Neural progenitor cell (in vitro differentiated cells): Measurements from ENCODE around the gene ZMIZ1. TPM values are rescaled to one million over a fixed set of nuclear protein-coding genes. Genes with fewer than 3 reads are reported as not detected.
A peak's percentile ranks its signal among the peaks of the same experiment; 100 is the strongest.

Experiments
- DNase-seq: peaks from one replicate; pipeline ENCODE4 v3.0.0-alpha.2; 2016; ENCODE audit warnings: low spot score
- H2AFZ ChIP-seq: fragments of 200-600 bp; sonication (generic); replicated peaks from 2 replicates; pipeline ENCODE4 v1.6.1; 2016; ENCODE audit warnings: antibody characterized with exemption
- H3F3A ChIP-seq: fragments of 200-600 bp; sonication (generic); 2 replicates; pipeline ENCODE4 v1.6.1; 2016; ENCODE audit warnings: antibody characterized with exemption, low read depth
- H3K27ac ChIP-seq: fragments of 200-600 bp; sonication (generic); 2 replicates; pipeline ENCODE4 v1.5.1; 2016; ENCODE audit warnings: mild to moderate bottlenecking
- H3K27me3 ChIP-seq: fragments of 200-600 bp; sonication (generic); 2 replicates; pipeline ENCODE4 v1.6.1; 2016; ENCODE audit warnings: mild to moderate bottlenecking, moderate library complexity
- H3K36me3 ChIP-seq: fragments of 200-600 bp; sonication (generic); 2 replicates; pipeline ENCODE4 v1.5.1; 2016
- H3K4me1 ChIP-seq: fragments of 200-600 bp; sonication (generic); 2 replicates; pipeline ENCODE4 v1.6.1; 2016; ENCODE audit warnings: mixed run types
- H3K4me2 ChIP-seq: fragments of 200-600 bp; sonication (generic); 2 replicates; pipeline ENCODE4 v1.6.1; 2016
- H3K4me3 ChIP-seq: fragments of 200-600 bp; sonication (generic); 2 replicates; pipeline ENCODE4 v1.5.1; 2016
- H3K79me2 ChIP-seq: fragments of 200-600 bp; sonication (generic); 2 replicates; pipeline ENCODE4 v1.6.1; 2016; ENCODE audit warnings: low read depth
- H3K9ac ChIP-seq: fragments of 200-600 bp; sonication (generic); 2 replicates; pipeline ENCODE4 v1.6.1; 2016
- H3K9me3 ChIP-seq: fragments of 200-600 bp; sonication (generic); 2 replicates; pipeline ENCODE4 v1.5.1; 2016; ENCODE audit warnings: low read depth
- H4K20me1 ChIP-seq: fragments of 200-600 bp; sonication (generic); 2 replicates; pipeline ENCODE4 v1.6.1; 2016; ENCODE audit warnings: low read depth
- H3K27ac Mint-ChIP-seq: 3 replicates; pipeline ENCODE4 v1.8.0; 2021; ENCODE audit warnings: mixed read lengths
- H3K27me3 Mint-ChIP-seq: 2 replicates; pipeline ENCODE4 v1.8.0; 2022; ENCODE audit warnings: low read depth, mild to moderate bottlenecking, inconsistent platforms, moderate library complexity, mixed read lengths; ENCODE audit not compliant: insufficient read depth
- H3K36me3 Mint-ChIP-seq: 3 replicates; pipeline ENCODE4 v1.8.0; 2021; ENCODE audit warnings: mixed read lengths
- H3K4me1 Mint-ChIP-seq: 3 replicates; pipeline ENCODE4 v1.8.0; 2021; ENCODE audit warnings: mixed read lengths
- H3K4me3 Mint-ChIP-seq: 3 replicates; pipeline ENCODE4 v1.8.0; 2021; ENCODE audit warnings: mild to moderate bottlenecking, moderate library complexity, mixed read lengths
- H3K9me3 Mint-ChIP-seq: 3 replicates; pipeline ENCODE4 v1.8.0; 2020; ENCODE audit warnings: mixed read lengths
- CTCF ChIP-seq: fragments of 200-600 bp; sonication (generic); IDR thresholded peaks from 2 replicates; pipeline ENCODE4 v1.5.1; 2017; ENCODE audit warnings: antibody characterized with exemption, mild to moderate bottlenecking
- EZH2 ChIP-seq: fragments of 200-600 bp; sonication (generic); IDR thresholded peaks from 2 replicates; pipeline ENCODE4 v1.6.1; 2017; ENCODE audit warnings: antibody characterized with exemption, mild to moderate bottlenecking, moderate library complexity
- EZH2phosphoT487 ChIP-seq: fragments of 200-600 bp; sonication (generic); IDR thresholded peaks from 2 replicates; pipeline ENCODE4 v1.6.1; 2017; ENCODE audit warnings: antibody characterized with exemption
- total RNA-seq: library from RNA; depleted of rRNA; stranded (reverse); fragments of >200 nt; gene quantifications from 2 replicates; pipeline ENCODE4 v1.2.3, GENCODE V29; 2015; ENCODE audit warnings: low replicate concordance

ZMIZ1 gene
- total RNA-seq, 1 donor from 2014 or later: 5.8 TPM

- Histone ChIP-seq H3K36me3 (no peaks in the 10 kb centered on the region), H3K79me2 (no peaks in the 10 kb centered on the region), H3F3A (peaks cover 13% of the 10 kb centered on the region), H3K9me3 (no peaks in the 10 kb centered on the region), H2AFZ (no peak overlapping the region), H3K27me3 (peaks cover 7% of the 10 kb centered on the region), H3K9ac (no peak overlapping the region), H4K20me1 (peaks cover 10% of the 10 kb centered on the region), H3K4me3 (no peak overlapping the region), H3K4me1 (peaks cover 25% of the 10 kb centered on the region), H3K4me2 (peak overlapping the region; percentile 58), H3K27ac (no peak overlapping the region)
- TF ChIP-seq CTCF (no peak), EZH2 (no peak)
- no peaks in the 10 kb centered on the region for H3K9me3 Mint-ChIP-seq
- H3K4me1 Mint-ChIP-seq: peaks cover 57% of the 10 kb centered on the region
- peak overlapping the region; percentile 91 for H3K27ac Mint-ChIP-seq
- H3K36me3 Mint-ChIP-seq: peaks cover 13% of the 10 kb centered on the region
- no peak for DNase-seq
- H3K27me3 Mint-ChIP-seq: peaks cover 8% of the 10 kb centered on the region
- H3K4me3 Mint-ChIP-seq: peak overlapping the region; percentile 64
Observed at GRCh38 chr10:79229830-79230327, 161.1 kb downstream of the ZMIZ1 start.

GRCh38 chr10:79230328-79230830, 161.6 kb downstream of the ZMIZ1 start:
- H3K9me3 Mint-ChIP-seq: no peaks in the 10 kb centered on the region
- no peaks in the 10 kb centered on the region for H3K36me3 ChIP-seq
- H3K79me2 ChIP-seq: no peaks in the 10 kb centered on the region
- H3K27ac ChIP-seq: peak overlapping the region; percentile 75
- H3K27ac Mint-ChIP-seq: peak overlapping the region; percentile 91
- peaks cover 8% of the 10 kb centered on the region for H3K27me3 Mint-ChIP-seq
- H3K36me3 Mint-ChIP-seq: peaks cover 13% of the 10 kb centered on the region
- peak overlapping the region; percentile 62 for H3K4me3 Mint-ChIP-seq
- no peak overlapping the region for H3K4me3 ChIP-seq
- peaks cover 25% of the 10 kb centered on the region for H3K4me1 ChIP-seq
- H3K4me1 Mint-ChIP-seq: peaks cover 59% of the 10 kb centered on the region
- peaks cover 12% of the 10 kb centered on the region for H3K27me3 ChIP-seq
- DNase-seq: peak; percentile 82
- peak overlapping the region; percentile 58 for H3K4me2 ChIP-seq
- H3K9me3 ChIP-seq: no peaks in the 10 kb centered on the region
- H2AFZ ChIP-seq: no peak overlapping the region
- H3F3A ChIP-seq: peaks cover 18% of the 10 kb centered on the region
- H4K20me1 ChIP-seq: peaks cover 15% of the 10 kb centered on the region
- no peak overlapping the region for H3K9ac ChIP-seq
- TF ChIP-seq EZH2phosphoT487 (no peak), EZH2 (no peak), CTCF (no peak)

GRCh38 chr10:79230850-79231249, 162.1 kb downstream of the ZMIZ1 start:
- Mint-ChIP-seq H3K27ac (peak overlapping the region; percentile 91), H3K9me3 (no peaks in the 10 kb centered on the region), H3K4me1 (peaks cover 64% of the 10 kb centered on the region), H3K4me3 (peak overlapping the region; percentile 62), H3K36me3 (peaks cover 13% of the 10 kb centered on the region), H3K27me3 (peaks cover 8% of the 10 kb centered on the region)
- H3K9ac ChIP-seq: no peak overlapping the region
- H3K4me1 ChIP-seq: peaks cover 29% of the 10 kb centered on the region
- no peak overlapping the region for H3K4me3 ChIP-seq
- peaks cover 23% of the 10 kb centered on the region for H3F3A ChIP-seq
- H3K79me2 ChIP-seq: no peaks in the 10 kb centered on the region
- no peak for DNase-seq
- H3K36me3 ChIP-seq: no peaks in the 10 kb centered on the region
- TF ChIP-seq EZH2 (no peak), CTCF (no peak), EZH2phosphoT487 (no peak)
- H3K4me2 ChIP-seq: no peak overlapping the region
- H2AFZ ChIP-seq: no peak overlapping the region
- H3K27ac ChIP-seq: no peak overlapping the region
- peaks cover 20% of the 10 kb centered on the region for H4K20me1 ChIP-seq
- H3K27me3 ChIP-seq: peaks cover 12% of the 10 kb centered on the region
- H3K9me3 ChIP-seq: no peaks in the 10 kb centered on the region
